ENCODE measurements around the gene MXI1. TPM values are rescaled to one million over a fixed set of nuclear protein-coding genes. Genes with fewer than 3 reads are reported as not detected.
"Not testable (repeated sequence)": the region's sequence is repeated elsewhere in the genome, so short reads cannot be mapped to it uniquely, and the experiment has no call there.

Gene MXI1
- total RNA-seq, 1 donor from 2014 or later, result 48.1 TPM

- Mint-ChIP-seq H3K36me3 (ENCODE audit: unreplicated experiment) (no peaks in the 10 kb centered on the region), H3K27ac (ENCODE audit: unreplicated experiment) (no peak overlapping the region), H3K27me3 (ENCODE audit: unreplicated experiment) (no peaks in the 10 kb centered on the region), H3K4me1 (ENCODE audit: low read depth, unreplicated experiment) (no peaks in the 10 kb centered on the region), H3K9me3 (ENCODE audit: unreplicated experiment) (peaks cover 2% of the 10 kb centered on the region), H3K4me3 (ENCODE audit: unreplicated experiment) (no peak overlapping the region)
- DNase-seq, result no peak
- TF ChIP-seq CTCF (IDR thresholded peaks at IDR 0.05; ENCODE audit: partially characterized antibody, unreplicated experiment), result no peak
Observed at GRCh38 chr10:110241841-110242240, 34.4 kb downstream of the MXI1 start.

GRCh38 chr10:110242511-110242910, 35.1 kb downstream of the MXI1 start:
- no peak for TF ChIP-seq CTCF (IDR thresholded peaks at IDR 0.05; ENCODE audit: partially characterized antibody, unreplicated experiment)
- H3K9me3 Mint-ChIP-seq (ENCODE audit: unreplicated experiment), result peaks cover 2% of the 10 kb centered on the region
- no peak overlapping the region for H3K27ac Mint-ChIP-seq (ENCODE audit: unreplicated experiment)
- H3K4me1 Mint-ChIP-seq (ENCODE audit: low read depth, unreplicated experiment), result no peaks in the 10 kb centered on the region
- no peak for DNase-seq
- no peaks in the 10 kb centered on the region for H3K27me3 Mint-ChIP-seq (ENCODE audit: unreplicated experiment)
- no peaks in the 10 kb centered on the region for H3K36me3 Mint-ChIP-seq (ENCODE audit: unreplicated experiment)
- H3K4me3 Mint-ChIP-seq (ENCODE audit: unreplicated experiment), result no peak overlapping the region

- no peak for DNase-seq
- Mint-ChIP-seq H3K36me3 (ENCODE audit: unreplicated experiment) (no peaks in the 10 kb centered on the region), H3K4me1 (ENCODE audit: low read depth, unreplicated experiment) (no peaks in the 10 kb centered on the region), H3K9me3 (ENCODE audit: unreplicated experiment) (peaks cover 2% of the 10 kb centered on the region), H3K27me3 (ENCODE audit: unreplicated experiment) (no peaks in the 10 kb centered on the region), H3K4me3 (ENCODE audit: unreplicated experiment) (no peak overlapping the region), H3K27ac (ENCODE audit: unreplicated experiment) (no peak overlapping the region)
- TF ChIP-seq CTCF (IDR thresholded peaks at IDR 0.05; ENCODE audit: partially characterized antibody, unreplicated experiment), result no peak
Observed at GRCh38 chr10:110244550-110244949, 37.1 kb downstream of the MXI1 start.

GRCh38 chr10:110247833-110248232, 40.4 kb downstream of the MXI1 start:
- H3K27ac Mint-ChIP-seq (ENCODE audit: unreplicated experiment); H3K9me3 Mint-ChIP-seq (ENCODE audit: unreplicated experiment); H3K27me3 Mint-ChIP-seq (ENCODE audit: unreplicated experiment); H3K36me3 Mint-ChIP-seq (ENCODE audit: unreplicated experiment); DNase-seq; H3K4me1 Mint-ChIP-seq (ENCODE audit: low read depth, unreplicated experiment); H3K4me3 Mint-ChIP-seq (ENCODE audit: unreplicated experiment): not testable (repeated sequence)

GRCh38 chr10:110249489-110249888, 42.1 kb downstream of the MXI1 start:
- H3K4me1 Mint-ChIP-seq (ENCODE audit: low read depth, unreplicated experiment); H3K27me3 Mint-ChIP-seq (ENCODE audit: unreplicated experiment); H3K9me3 Mint-ChIP-seq (ENCODE audit: unreplicated experiment); H3K36me3 Mint-ChIP-seq (ENCODE audit: unreplicated experiment); H3K4me3 Mint-ChIP-seq (ENCODE audit: unreplicated experiment); H3K27ac Mint-ChIP-seq (ENCODE audit: unreplicated experiment); DNase-seq: not testable (repeated sequence)

GRCh38 chr10:110251392-110251791, 44.0 kb downstream of the MXI1 start:
- not testable (repeated sequence) for H3K36me3 Mint-ChIP-seq (ENCODE audit: unreplicated experiment); H3K4me1 Mint-ChIP-seq (ENCODE audit: low read depth, unreplicated experiment); DNase-seq; H3K27ac Mint-ChIP-seq (ENCODE audit: unreplicated experiment); H3K4me3 Mint-ChIP-seq (ENCODE audit: unreplicated experiment); H3K27me3 Mint-ChIP-seq (ENCODE audit: unreplicated experiment); H3K9me3 Mint-ChIP-seq (ENCODE audit: unreplicated experiment)

- H3K36me3 Mint-ChIP-seq (ENCODE audit: unreplicated experiment), result no peaks in the 10 kb centered on the region
- H3K4me3 Mint-ChIP-seq (ENCODE audit: unreplicated experiment), result no peak overlapping the region
- H3K27me3 Mint-ChIP-seq (ENCODE audit: unreplicated experiment), result no peaks in the 10 kb centered on the region
- no peaks in the 10 kb centered on the region for H3K9me3 Mint-ChIP-seq (ENCODE audit: unreplicated experiment)
- DNase-seq, result no peak
- H3K27ac Mint-ChIP-seq (ENCODE audit: unreplicated experiment), result no peak overlapping the region
- no peaks in the 10 kb centered on the region for H3K4me1 Mint-ChIP-seq (ENCODE audit: low read depth, unreplicated experiment)
- no peak for TF ChIP-seq CTCF (IDR thresholded peaks at IDR 0.05; ENCODE audit: partially characterized antibody, unreplicated experiment)
Observed at GRCh38 chr10:110252151-110252550, 44.7 kb downstream of the MXI1 start.

Measured in glutamatergic neuron (in vitro differentiated cells).